Measurements from ENCODE around the gene ZNF467.

The ZNF467 gene

DNA sequence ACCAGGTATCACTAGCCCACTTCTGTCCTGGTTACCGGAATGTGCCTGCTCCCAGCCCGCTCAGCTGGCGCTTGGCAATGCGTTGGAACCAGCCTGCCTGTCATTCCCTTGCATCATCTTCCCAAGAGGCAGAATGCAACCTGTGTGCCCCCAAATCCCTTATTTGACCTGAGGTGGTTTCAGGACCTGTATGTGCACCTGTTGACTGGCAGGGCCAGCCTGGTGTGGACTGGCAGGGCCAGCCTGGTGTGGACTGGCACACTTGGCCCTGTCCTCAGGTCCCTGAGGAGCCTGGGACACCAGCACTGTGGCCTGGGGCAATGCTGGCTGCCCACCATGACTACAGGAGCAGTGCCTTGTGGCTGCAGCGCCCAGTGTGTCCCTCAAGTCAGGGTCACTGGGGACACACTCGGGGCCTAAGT lies 38.2 kb downstream of the ZNF467 start:
- H3K4me3 ChIP-seq (ENCODE audit: low read depth, low read length), result no peak overlapping the region
- H3K9me3 ChIP-seq (ENCODE audit: severe bottlenecking), result no peaks in the 10 kb centered on the region
- TF ChIP-seq, protein P1, sequence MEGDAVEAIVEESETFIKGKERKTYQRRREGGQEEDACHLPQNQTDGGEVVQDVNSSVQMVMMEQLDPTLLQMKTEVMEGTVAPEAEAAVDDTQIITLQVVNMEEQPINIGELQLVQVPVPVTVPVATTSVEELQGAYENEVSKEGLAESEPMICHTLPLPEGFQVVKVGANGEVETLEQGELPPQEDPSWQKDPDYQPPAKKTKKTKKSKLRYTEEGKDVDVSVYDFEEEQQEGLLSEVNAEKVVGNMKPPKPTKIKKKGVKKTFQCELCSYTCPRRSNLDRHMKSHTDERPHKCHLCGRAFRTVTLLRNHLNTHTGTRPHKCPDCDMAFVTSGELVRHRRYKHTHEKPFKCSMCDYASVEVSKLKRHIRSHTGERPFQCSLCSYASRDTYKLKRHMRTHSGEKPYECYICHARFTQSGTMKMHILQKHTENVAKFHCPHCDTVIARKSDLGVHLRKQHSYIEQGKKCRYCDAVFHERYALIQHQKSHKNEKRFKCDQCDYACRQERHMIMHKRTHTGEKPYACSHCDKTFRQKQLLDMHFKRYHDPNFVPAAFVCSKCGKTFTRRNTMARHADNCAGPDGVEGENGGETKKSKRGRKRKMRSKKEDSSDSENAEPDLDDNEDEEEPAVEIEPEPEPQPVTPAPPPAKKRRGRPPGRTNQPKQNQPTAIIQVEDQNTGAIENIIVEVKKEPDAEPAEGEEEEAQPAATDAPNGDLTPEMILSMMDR (IDR thresholded peaks at IDR 0.05; ENCODE audit: low read depth, low read length), result no peak
- peaks cover 4% of the 10 kb centered on the region for H3K36me3 ChIP-seq
- DNase-seq, result no peak
- H3K27ac ChIP-seq, result no peak overlapping the region
- H3K27me3 ChIP-seq (ENCODE audit: insufficient read depth, low read depth, severe bottlenecking), result no peaks in the 10 kb centered on the region

DNA sequence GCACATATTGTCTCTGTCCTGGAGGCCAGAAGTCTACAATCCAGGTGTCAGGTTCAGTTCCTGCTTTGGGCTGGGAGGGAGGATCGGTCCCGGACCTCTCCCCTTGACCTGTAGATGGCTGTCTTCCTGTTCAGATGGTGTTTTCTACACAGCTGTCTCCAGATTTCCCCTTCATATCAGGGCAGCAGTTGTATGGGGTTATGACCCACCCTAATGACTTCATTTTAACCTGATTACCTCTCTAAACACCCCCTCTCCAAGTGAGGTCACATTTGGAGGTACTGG lies 38.7 kb downstream of the ZNF467 start:
- Histone ChIP-seq H3K27me3 (ENCODE audit: insufficient read depth, low read depth, severe bottlenecking) (no peaks in the 10 kb centered on the region), H3K9me3 (ENCODE audit: severe bottlenecking) (no peaks in the 10 kb centered on the region), H3K4me3 (ENCODE audit: low read depth, low read length) (no peak overlapping the region), H3K36me3 (peaks cover 6% of the 10 kb centered on the region), H3K27ac (no peak overlapping the region)
- DNase-seq, result no peak
- TF ChIP-seq, protein P1 (IDR thresholded peaks at IDR 0.05; ENCODE audit: low read depth, low read length), result no peak

DNA sequence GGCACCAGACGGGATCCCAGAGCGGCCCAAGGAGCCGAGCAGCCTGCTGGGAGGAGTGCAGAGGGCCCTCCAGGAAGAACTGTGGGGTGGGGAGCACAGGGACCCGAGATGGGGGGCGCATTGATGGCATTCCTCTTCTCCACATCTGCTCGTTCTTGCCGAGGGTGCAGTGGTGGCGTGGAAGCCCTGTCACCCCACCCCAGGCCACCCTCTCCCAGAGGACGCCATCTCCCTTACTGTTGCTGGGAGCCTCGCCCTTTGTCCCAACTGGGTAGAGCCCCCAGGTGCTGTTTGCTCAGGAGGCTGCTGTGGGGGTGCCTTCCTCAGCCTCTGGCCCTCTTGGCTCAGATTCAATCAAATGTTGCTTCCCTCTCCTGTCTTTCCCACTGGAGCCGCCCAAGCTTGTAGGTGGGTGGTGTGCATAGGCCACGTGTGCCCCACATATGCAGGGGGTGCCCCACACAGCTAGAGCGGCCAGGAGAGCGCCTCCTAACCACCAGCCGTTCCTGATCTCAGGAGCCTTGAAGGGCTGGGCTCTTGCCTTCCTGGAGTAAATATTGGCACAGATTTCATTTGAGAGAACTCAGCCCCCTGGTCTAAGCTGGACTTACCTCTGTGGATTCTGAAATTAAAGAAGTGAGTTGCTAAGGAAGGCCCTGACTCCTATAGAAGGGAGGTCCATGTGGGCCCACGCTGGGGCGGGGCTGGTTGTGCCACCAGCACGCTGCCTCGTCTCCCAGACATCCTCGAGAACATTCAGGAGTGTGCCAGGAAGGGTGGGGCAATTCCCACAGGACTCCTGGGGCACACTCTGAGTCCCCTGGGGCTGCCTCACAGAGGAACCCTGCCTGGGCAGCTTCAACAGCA lies 39.2 kb downstream of the ZNF467 start:
- Histone ChIP-seq H3K4me3 (ENCODE audit: low read depth, low read length) (no peak overlapping the region), H3K9me3 (ENCODE audit: severe bottlenecking) (no peaks in the 10 kb centered on the region), H3K36me3 (peaks cover 11% of the 10 kb centered on the region), H3K27ac (no peak overlapping the region), H3K27me3 (ENCODE audit: insufficient read depth, low read depth, severe bottlenecking) (no peaks in the 10 kb centered on the region)
- no peak for DNase-seq
- TF ChIP-seq, protein P1 (IDR thresholded peaks at IDR 0.05; ENCODE audit: low read depth, low read length), result no peak

DNA sequence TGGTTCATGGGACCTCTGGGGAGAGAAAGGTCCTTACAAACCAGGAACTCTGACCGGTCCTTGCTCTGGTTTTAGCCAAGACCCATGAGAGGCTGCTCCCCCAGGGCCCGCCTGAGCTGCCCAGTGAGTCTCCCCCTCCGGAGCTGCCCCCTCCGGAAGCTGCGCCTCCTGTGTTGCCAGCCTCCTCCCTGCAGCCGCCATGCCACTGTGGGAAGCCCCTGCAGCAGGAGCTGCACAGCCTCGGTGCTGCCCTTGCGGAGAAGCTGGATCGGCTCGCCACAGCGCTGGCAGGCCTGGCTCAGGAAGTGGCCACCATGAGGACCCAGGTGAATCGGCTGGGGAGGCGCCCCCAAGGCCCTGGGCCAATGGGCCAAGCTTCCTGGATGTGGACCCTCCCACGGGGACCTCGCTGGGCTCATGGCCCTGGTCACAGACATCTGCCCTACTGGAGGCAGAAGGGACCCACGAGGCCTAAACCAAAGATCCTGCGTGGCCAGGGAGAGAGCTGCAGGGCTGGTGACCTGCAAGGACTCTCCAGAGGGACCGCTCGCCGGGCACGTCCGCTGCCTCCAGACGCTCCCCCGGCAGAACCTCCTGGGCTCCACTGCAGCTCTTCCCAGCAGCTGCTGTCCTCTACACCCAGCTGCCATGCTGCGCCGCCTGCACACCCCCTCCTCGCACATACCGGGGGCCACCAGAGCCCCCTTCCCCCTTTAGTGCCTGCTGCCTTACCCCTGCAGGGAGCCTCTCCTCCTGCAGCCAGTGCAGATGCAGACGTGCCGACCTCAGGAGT lies 40.1 kb downstream of the ZNF467 start:
- no peak for DNase-seq
- H3K27ac ChIP-seq, result no peak overlapping the region
- no peaks in the 10 kb centered on the region for H3K9me3 ChIP-seq (ENCODE audit: severe bottlenecking)
- peaks cover 20% of the 10 kb centered on the region for H3K36me3 ChIP-seq
- H3K27me3 ChIP-seq (ENCODE audit: insufficient read depth, low read depth, severe bottlenecking), result no peaks in the 10 kb centered on the region
- TF ChIP-seq, protein P1 (IDR thresholded peaks at IDR 0.05; ENCODE audit: low read depth, low read length), result no peak
- no peak overlapping the region for H3K4me3 ChIP-seq (ENCODE audit: low read depth, low read length)

DNA sequence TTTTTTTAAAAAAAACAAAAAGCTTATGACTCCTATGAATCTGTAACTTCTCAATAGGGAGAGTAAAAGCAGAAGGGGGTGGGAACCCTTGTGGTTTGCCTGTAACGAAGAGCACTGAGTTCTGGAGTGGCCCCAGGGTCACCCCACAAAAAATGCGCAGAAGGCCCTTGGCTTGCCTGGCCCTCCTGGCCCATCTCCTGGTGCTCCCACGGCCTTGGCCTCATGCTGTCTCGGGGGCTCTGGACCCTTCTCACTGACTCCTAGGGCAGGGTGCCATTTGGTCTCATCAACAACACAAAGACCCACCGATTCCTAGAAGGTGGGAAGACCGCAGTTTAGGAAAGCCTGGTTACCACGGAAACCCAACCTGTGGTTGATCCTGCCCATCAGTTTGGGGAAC lies 40.8 kb downstream of the ZNF467 start:
- H3K9me3 ChIP-seq (ENCODE audit: severe bottlenecking), result no peaks in the 10 kb centered on the region
- no peak overlapping the region for H3K4me3 ChIP-seq (ENCODE audit: low read depth, low read length)
- no peaks in the 10 kb centered on the region for H3K27me3 ChIP-seq (ENCODE audit: insufficient read depth, low read depth, severe bottlenecking)
- peaks cover 23% of the 10 kb centered on the region for H3K36me3 ChIP-seq
- DNase-seq, result no peak
- TF ChIP-seq, protein P1 (IDR thresholded peaks at IDR 0.05; ENCODE audit: low read depth, low read length), result no peak
- H3K27ac ChIP-seq, result no peak overlapping the region

Data from WERI-Rb-1 (cell line).